ENCODE results near the gene RBM14. TPM values are rescaled to one million over a fixed set of nuclear protein-coding genes. Genes with fewer than 3 reads are reported as not detected.
A peak's percentile ranks its signal among the peaks of the same experiment; 100 is the strongest.
"Not testable (repeated sequence)": the region's sequence is repeated elsewhere in the genome, so short reads cannot be mapped to it uniquely, and the experiment has no call there.

RBM14 gene
- total and polyA plus RNA-seq, 3 donors from 2014 or later, result 85.2 to 149 (median 146) TPM

GRCh38 chr11:66604155-66604554, 12.3 kb upstream of the RBM14 start:
- 56 to 71% methylated on average over 5 of the region's 5 CpGs for WGBS, 2 donors
- Histone ChIP-seq H3K27me3 (no peaks in the 10 kb centered on the region), H3K4me3 (no peak overlapping the region), H3K36me3 (ENCODE audit: low read depth, missing control alignments) (no peaks in the 10 kb centered on the region), H3K27ac (no peak overlapping the region), H3K9me3 (no peaks in the 10 kb centered on the region), H3K4me1 (peaks cover 64% of the 10 kb centered on the region)
- peak; percentile 63 for DNase-seq
- intact Hi-C loops (cut with DNase I; ENCODE audit: low total_unique reads), result no loop called here
- TF ChIP-seq POLR2A (IDR thresholded peaks at IDR 0.05), result no peak
- no peak for TF ChIP-seq CTCF (IDR thresholded peaks at IDR 0.05)

DNA sequence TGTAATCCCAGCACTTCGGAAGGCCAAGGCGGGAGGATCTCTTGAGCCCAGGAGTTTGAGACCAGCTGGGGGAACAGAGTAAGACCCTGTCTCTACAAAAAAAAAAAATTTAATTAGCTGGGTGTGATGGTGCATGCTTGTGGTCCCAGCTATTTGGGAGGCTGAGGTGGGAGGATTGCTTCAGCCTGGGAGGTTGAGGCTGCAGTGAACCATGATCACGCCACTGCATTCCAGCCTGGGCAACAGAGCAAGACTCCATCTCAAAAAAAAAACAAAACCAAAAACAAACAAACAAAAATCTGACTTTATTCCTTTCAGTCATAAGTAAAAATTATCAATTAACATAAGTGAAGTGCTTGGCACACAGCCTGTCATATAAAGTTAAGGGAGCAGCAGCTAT, 9.8 kb upstream of the RBM14 start:
- H3K27me3 ChIP-seq; intact Hi-C loops (cut with DNase I; ENCODE audit: low total_unique reads); DNase-seq; H3K4me3 ChIP-seq; H3K36me3 ChIP-seq (ENCODE audit: low read depth, missing control alignments); H3K9me3 ChIP-seq: not testable (repeated sequence)
- peaks cover 51% of the 10 kb centered on the region for H3K4me1 ChIP-seq
- H3K27ac ChIP-seq, result peak overlapping the region; percentile 55 to 61
- WGBS, 2 donors, result 76 to 80% methylated on average over 3 of the region's 3 CpGs

- 33 to 40% methylated on average over 8 of the region's 8 CpGs for WGBS, 2 donors
- no peak for TF ChIP-seq POLR2A (IDR thresholded peaks at IDR 0.05)
- no peak for TF ChIP-seq CTCF (IDR thresholded peaks at IDR 0.05)
- Histone ChIP-seq H3K4me3 (no peak overlapping the region), H3K9me3 (no peaks in the 10 kb centered on the region), H3K27me3 (no peaks in the 10 kb centered on the region), H3K27ac (peak overlapping the region; percentile 55 to 61), H3K4me1 (peaks cover 44% of the 10 kb centered on the region), H3K36me3 (ENCODE audit: low read depth, missing control alignments) (no peaks in the 10 kb centered on the region)
- intact Hi-C loops (cut with DNase I; ENCODE audit: low total_unique reads), result no loop called here
- peak; percentile 92 for DNase-seq
These were observed 9.2 kb upstream of the RBM14 start for GRCh38 chr11:66607126-66607834.

DNA sequence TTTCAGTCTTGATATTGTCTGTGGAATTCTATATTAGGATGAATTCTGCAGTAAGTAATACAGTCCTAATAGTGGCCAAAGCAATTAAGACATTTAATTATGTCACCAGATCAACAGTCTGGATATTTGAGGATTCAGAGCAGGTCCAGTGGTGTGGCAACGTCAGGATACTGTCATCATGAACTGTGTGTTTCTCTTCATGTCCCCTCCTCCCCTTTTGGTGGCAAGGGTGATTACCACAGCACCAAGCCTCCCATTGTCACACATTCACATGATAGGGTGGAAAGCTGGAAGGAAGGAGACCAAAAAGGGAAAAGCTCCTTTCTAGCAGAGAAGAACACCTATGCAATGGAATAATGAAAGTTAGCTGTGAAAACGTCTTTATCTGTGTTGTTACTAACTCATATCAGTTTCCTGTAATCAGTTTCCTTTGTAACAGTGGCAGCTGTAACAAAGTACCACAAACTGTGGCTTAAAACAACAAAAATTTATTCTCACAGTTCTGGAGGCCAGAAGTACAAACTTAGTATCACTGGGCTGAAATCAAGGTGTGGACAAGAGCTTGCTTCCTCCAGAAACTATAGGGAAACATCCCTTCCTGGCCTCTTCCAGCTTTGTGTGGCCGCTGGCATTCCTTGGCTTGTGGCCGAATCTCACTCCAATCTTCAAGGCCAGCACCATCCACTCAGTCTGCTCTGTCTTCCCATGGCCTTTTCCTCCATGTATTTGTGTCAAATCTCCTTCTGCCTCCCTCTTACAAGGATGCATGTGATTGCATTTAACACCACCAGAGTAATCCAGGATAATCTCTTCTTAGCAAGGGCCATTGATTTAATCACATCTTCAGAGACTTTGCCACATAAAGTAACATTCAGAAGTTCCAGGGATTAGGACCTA, 6.5 kb upstream of the RBM14 start:
- intact Hi-C loops (cut with DNase I; ENCODE audit: low total_unique reads), result no loop called here
- peak overlapping the region in 1 of 2 donors; percentile 45 for H3K27ac ChIP-seq
- no peaks in the 10 kb centered on the region for H3K9me3 ChIP-seq
- peak; percentile 53 for DNase-seq
- no peaks in the 10 kb centered on the region for H3K27me3 ChIP-seq
- no peaks in the 10 kb centered on the region for H3K36me3 ChIP-seq (ENCODE audit: low read depth, missing control alignments)
- no peak overlapping the region for H3K4me3 ChIP-seq
- TF ChIP-seq POLR2A (IDR thresholded peaks at IDR 0.05) (no peak), CTCF (IDR thresholded peaks at IDR 0.05) (no peak)
- WGBS, 2 donors, result 51 to 56% methylated on average over 4 of the region's 4 CpGs
- peaks cover 29% of the 10 kb centered on the region for H3K4me1 ChIP-seq

- Histone ChIP-seq H3K36me3 (ENCODE audit: low read depth, missing control alignments) (no peaks in the 10 kb centered on the region), H3K4me1 (peaks cover 26% of the 10 kb centered on the region), H3K27me3 (no peaks in the 10 kb centered on the region), H3K27ac (no peak overlapping the region), H3K4me3 (no peak overlapping the region), H3K9me3 (no peaks in the 10 kb centered on the region)
- intact Hi-C loops (cut with DNase I; ENCODE audit: low total_unique reads), result no loop called here
- 90 to 92% methylated on average over 1 of the region's 1 CpG for WGBS, 2 donors
- TF ChIP-seq POLR2A (IDR thresholded peaks at IDR 0.05) (no peak), CTCF (IDR thresholded peaks at IDR 0.05) (no peak)
- DNase-seq, result no peak
These were observed 4.0 kb upstream of the RBM14 start for GRCh38 chr11:66612458-66612857.

Data from testis (tissue), 3 donors.